ENCODE results near the gene PRAMEF1. TPM values are rescaled to one million over a fixed set of nuclear protein-coding genes. Genes with fewer than 3 reads are reported as not detected.

PRAMEF1 gene
- total and polyA plus RNA-seq, 2 experiments from 2014 or later: not detected

- H3K4me1 ChIP-seq (ENCODE audit: insufficient read depth): no peaks in the 10 kb centered on the region
- no peaks in the 10 kb centered on the region for H3F3A ChIP-seq (ENCODE audit: insufficient read depth)
- H3K27me3 ChIP-seq (replicated peaks; ENCODE audit: insufficient read depth): no peaks in the 10 kb centered on the region
- H3K27ac ChIP-seq: no peak overlapping the region
- DNase-seq: no peak
- H3K4me3 ChIP-seq: no peak overlapping the region
- no peak for TF ChIP-seq EZH2 (IDR thresholded peaks at IDR 0.05; ENCODE audit: insufficient read depth, poor library complexity, severe bottlenecking)
- no peak for TF ChIP-seq EZH2phosphoT487 (IDR thresholded peaks at IDR 0.05; ENCODE audit: insufficient read depth, low read depth)
- H3K9me2 ChIP-seq (ENCODE audit: insufficient read depth): no peaks in the 10 kb centered on the region
- no peaks in the 10 kb centered on the region for H3K9me3 ChIP-seq (ENCODE audit: low read depth)
- no peak overlapping the region for H2AFZ ChIP-seq
- no peak overlapping the region for H3K9ac ChIP-seq
- H3K79me2 ChIP-seq (ENCODE audit: insufficient read depth): no peaks in the 10 kb centered on the region
- H3K36me3 ChIP-seq (ENCODE audit: low read depth): no peaks in the 10 kb centered on the region
- H3K4me2 ChIP-seq (ENCODE audit: unreplicated experiment): no peak overlapping the region
- in situ Hi-C loops (cut with MboI): no loop called here
- 41 to 59% methylated on average over 5 of the region's 5 CpGs for whole genome bisulfite sequencing, 2 experiments (ENCODE audit: low coverage in 1 of 2, low lambda C conversion rate in 2 of 2, missing lambda C conversion rate in 2 of 2)
- H4K20me1 ChIP-seq (ENCODE audit: insufficient read depth): no peaks in the 10 kb centered on the region
These were observed 18.7 kb upstream of the PRAMEF1 start for GRCh38 chr1:12772520-12772919.

GRCh38 chr1:12773438-12773837 lies 17.8 kb upstream of the PRAMEF1 start, which contains the start of gene PRAMEF12:
TSS of gene PRAMEF12 (plus strand) at chr1:12773738. CDS start at chr1:12774868, 1,130 bp downstream.
- WGBS, 2 experiments (ENCODE audit: low coverage in 1 of 2, low lambda C conversion rate in 2 of 2, missing lambda C conversion rate in 2 of 2): 34 to 39% methylated on average over 5 of the region's 5 CpGs
- no peak within 1 kb of the TSS for H3K9ac ChIP-seq
- H3K9me3 ChIP-seq (ENCODE audit: low read depth): no peaks in the 10 kb centered on the region
- no peaks in the 10 kb centered on the region for H3K36me3 ChIP-seq (ENCODE audit: low read depth)
- no peak within 1 kb of the TSS for H3K27ac ChIP-seq
- no peaks in the 10 kb centered on the region for H3K9me2 ChIP-seq (ENCODE audit: insufficient read depth)
- H3K79me2 ChIP-seq (ENCODE audit: insufficient read depth): no peaks in the 10 kb centered on the region
- no peaks in the 10 kb centered on the region for H3K27me3 ChIP-seq (replicated peaks; ENCODE audit: insufficient read depth)
- H3K4me3 ChIP-seq: no peak within 1 kb of the TSS
- H3F3A ChIP-seq (ENCODE audit: insufficient read depth): no peaks in the 10 kb centered on the region
- in situ Hi-C loops (cut with MboI): no loop called here
- no peak for DNase-seq
- H4K20me1 ChIP-seq (ENCODE audit: insufficient read depth): no peaks in the 10 kb centered on the region
- H2AFZ ChIP-seq: no peak within 1 kb of the TSS
- TF ChIP-seq EZH2phosphoT487 (IDR thresholded peaks at IDR 0.05; ENCODE audit: insufficient read depth, low read depth): no peak
- TF ChIP-seq EZH2 (IDR thresholded peaks at IDR 0.05; ENCODE audit: insufficient read depth, poor library complexity, severe bottlenecking): no peak
- no peak within 1 kb of the TSS for H3K4me2 ChIP-seq (ENCODE audit: unreplicated experiment)
- no peaks in the 10 kb centered on the region for H3K4me1 ChIP-seq (ENCODE audit: insufficient read depth)

- H3K36me3 ChIP-seq (ENCODE audit: low read depth): no peaks in the 10 kb centered on the region
- no peaks in the 10 kb centered on the region for H3K4me1 ChIP-seq (ENCODE audit: insufficient read depth)
- H3K9me3 ChIP-seq (ENCODE audit: low read depth): no peaks in the 10 kb centered on the region
- in situ Hi-C loops (cut with MboI): no loop called here
- no peaks in the 10 kb centered on the region for H3F3A ChIP-seq (ENCODE audit: insufficient read depth)
- H4K20me1 ChIP-seq (ENCODE audit: insufficient read depth): no peaks in the 10 kb centered on the region
- no peak overlapping the region for H3K4me3 ChIP-seq
- no peak overlapping the region for H3K4me2 ChIP-seq (ENCODE audit: unreplicated experiment)
- no peak overlapping the region for H3K27ac ChIP-seq
- H3K9ac ChIP-seq: no peak overlapping the region
- no peaks in the 10 kb centered on the region for H3K9me2 ChIP-seq (ENCODE audit: insufficient read depth)
- no peaks in the 10 kb centered on the region for H3K27me3 ChIP-seq (replicated peaks; ENCODE audit: insufficient read depth)
- H3K79me2 ChIP-seq (ENCODE audit: insufficient read depth): no peaks in the 10 kb centered on the region
- TF ChIP-seq EZH2 (IDR thresholded peaks at IDR 0.05; ENCODE audit: insufficient read depth, poor library complexity, severe bottlenecking): no peak
- TF ChIP-seq EZH2phosphoT487 (IDR thresholded peaks at IDR 0.05; ENCODE audit: insufficient read depth, low read depth): no peak
- 15 to 31% methylated on average over 5 of the region's 5 CpGs for WGBS, 2 experiments (ENCODE audit: low coverage in 1 of 2, low lambda C conversion rate in 2 of 2, missing lambda C conversion rate in 2 of 2)
- no peak overlapping the region for H2AFZ ChIP-seq
- no peak for DNase-seq
These were observed 16.3 kb upstream of the PRAMEF1 start for GRCh38 chr1:12774801-12775345.

- Histone ChIP-seq H3F3A (ENCODE audit: insufficient read depth) (no peaks in the 10 kb centered on the region), H3K4me3 (no peak overlapping the region), H3K9me3 (ENCODE audit: low read depth) (no peaks in the 10 kb centered on the region), H3K27me3 (replicated peaks; ENCODE audit: insufficient read depth) (no peaks in the 10 kb centered on the region), H3K4me1 (ENCODE audit: insufficient read depth) (no peaks in the 10 kb centered on the region), H3K9ac (no peak overlapping the region), H4K20me1 (ENCODE audit: insufficient read depth) (no peaks in the 10 kb centered on the region), H3K36me3 (ENCODE audit: low read depth) (no peaks in the 10 kb centered on the region), H3K79me2 (ENCODE audit: insufficient read depth) (no peaks in the 10 kb centered on the region), H3K9me2 (ENCODE audit: insufficient read depth) (no peaks in the 10 kb centered on the region), H3K4me2 (ENCODE audit: unreplicated experiment) (no peak overlapping the region), H2AFZ (no peak overlapping the region), H3K27ac (no peak overlapping the region)
- no peak for TF ChIP-seq EZH2phosphoT487 (IDR thresholded peaks at IDR 0.05; ENCODE audit: insufficient read depth, low read depth)
- TF ChIP-seq EZH2 (IDR thresholded peaks at IDR 0.05; ENCODE audit: insufficient read depth, poor library complexity, severe bottlenecking): no peak
- no peak for DNase-seq
- 39 to 49% methylated on average over 8 of the region's 8 CpGs for WGBS, 2 experiments (ENCODE audit: low coverage in 1 of 2, low lambda C conversion rate in 2 of 2, missing lambda C conversion rate in 2 of 2)
- in situ Hi-C loops (cut with MboI): no loop called here
These were observed 15.8 kb upstream of the PRAMEF1 start for GRCh38 chr1:12775443-12775842.
